Astrocyte of the spinal cord (primary cell): ENCODE measurements around the gene AHR.

Experiments used
- DNase-seq: peaks from one replicate; pipeline ENCODE4 v3.0.0; 2011; ENCODE audit warnings: low read depth, low spot score
- H3K4me3 ChIP-seq: 2 replicates; pipeline ENCODE4 v1.5.1; 2011; ENCODE audit warnings: low read depth, mild to moderate bottlenecking, low read length, moderate library complexity
- CTCF ChIP-seq: IDR thresholded peaks from 2 replicates; pipeline ENCODE4 v1.5.1; 2012; ENCODE audit warnings: low read depth, mild to moderate bottlenecking, low read length, inconsistent platforms
- in situ Hi-C: cut with HindIII; loops from 2 replicates; pipeline ENCODE4 v1.10.0; 2017; ENCODE audit warnings: low sequenced_read_pairs

AHR gene

GRCh38 chr7:17369691-17370426 is 71.4 kb downstream of the AHR start:
- in situ Hi-C loops: no loop called here
- no peak overlapping the region for H3K4me3 ChIP-seq
- peak; percentile 84 for DNase-seq
- no peak for TF ChIP-seq CTCF

- in situ Hi-C loops: no loop called here
These were observed 72.6 kb downstream of the AHR start for GRCh38 chr7:17370901-17371585.

GRCh38 chr7:17371671-17372524 is 73.4 kb downstream of the AHR start:
- peak; percentile 97 for DNase-seq
- TF ChIP-seq CTCF: no peak
- H3K4me3 ChIP-seq: no peak overlapping the region
- in situ Hi-C loops: no loop called here

More at GRCh38 chr7:17370901-17371585, 72.6 kb downstream of the AHR start:
- DNase-seq: peak; percentile 65
- no peak overlapping the region for H3K4me3 ChIP-seq
- TF ChIP-seq CTCF: no peak

- no peak for DNase-seq
- H3K4me3 ChIP-seq: no peak overlapping the region
- TF ChIP-seq CTCF: no peak
- in situ Hi-C loops: no loop called here
These were observed 75.7 kb downstream of the AHR start for GRCh38 chr7:17374157-17374556.

GRCh38 chr7:17374654-17375053 is 76.2 kb downstream of the AHR start:
- no peak for TF ChIP-seq CTCF
- peak; percentile 41 for DNase-seq
- in situ Hi-C loops: no loop called here

GRCh38 chr7:17376595-17376994 is 78.1 kb downstream of the AHR start:
- no peak for DNase-seq
- no peak overlapping the region for H3K4me3 ChIP-seq
- no peak for TF ChIP-seq CTCF
- in situ Hi-C loops: no loop called here

More at GRCh38 chr7:17374654-17375053, 76.2 kb downstream of the AHR start:
- no peak overlapping the region for H3K4me3 ChIP-seq
